SU-DHL-6 (cell line): ENCODE results near the gene DAAM2.

Source experiments
- CTCF ChIP-seq: fragments of 200-600 bp; sonication (generic); IDR thresholded peaks from one replicate; pipeline ENCODE4 v1.5.1; 2017; ENCODE audit warnings: antibody characterized with exemption, mild to moderate bottlenecking, low read length, moderate library complexity; ENCODE audit not compliant: insufficient read depth, poor library complexity, severe bottlenecking
- EZH2phosphoT487 ChIP-seq: fragments of 200-600 bp; sonication (generic), shearing (Covaris generic); conservative IDR thresholded peaks from 2 replicates; pipeline ENCODE4 v1.6.1; 2018; ENCODE audit warnings: mild to moderate bottlenecking, antibody characterized with exemption, low read length, moderate library complexity, mixed read lengths

GRCh38 chr6:39831701-39832100, 39.5 kb downstream of the DAAM2 start:
- TF ChIP-seq CTCF (no peak), EZH2phosphoT487 (no peak)
